Sigmoid colon (tissue), 4 donors: ENCODE results near the gene ANXA2R.
"Not testable (repeated sequence)": the region's sequence is repeated elsewhere in the genome, so short reads cannot be mapped to it uniquely, and the experiment has no call there.

Experiments used
- CTCF ChIP-seq, 4 experiments: fragments of 450-650 bp in 3 of 4; fragments of 200-600 bp in 1 of 4; IDR thresholded peaks; one replicate each; pipeline ENCODE4 v1.5.1; 2016 to 2019; ENCODE audit warnings: antibody characterized with exemption in 4 of 4, mild to moderate bottlenecking in 3 of 4, moderate library complexity in 2 of 4
- EP300 ChIP-seq, 4 donors: sonication (generic); formaldehyde crosslinking; IDR thresholded peaks; one replicate each; pipeline ENCODE4 v1.6.1; 2017; ENCODE audit warnings: antibody characterized with exemption in 4 of 4
- POLR2A ChIP-seq, 2 donors: fragments of 450-650 bp; IDR thresholded peaks; one replicate each; pipeline ENCODE4 v1.6.1; 2016; ENCODE audit warnings: antibody characterized with exemption in 2 of 2, mild to moderate bottlenecking in 2 of 2, moderate library complexity in 2 of 2

DNA sequence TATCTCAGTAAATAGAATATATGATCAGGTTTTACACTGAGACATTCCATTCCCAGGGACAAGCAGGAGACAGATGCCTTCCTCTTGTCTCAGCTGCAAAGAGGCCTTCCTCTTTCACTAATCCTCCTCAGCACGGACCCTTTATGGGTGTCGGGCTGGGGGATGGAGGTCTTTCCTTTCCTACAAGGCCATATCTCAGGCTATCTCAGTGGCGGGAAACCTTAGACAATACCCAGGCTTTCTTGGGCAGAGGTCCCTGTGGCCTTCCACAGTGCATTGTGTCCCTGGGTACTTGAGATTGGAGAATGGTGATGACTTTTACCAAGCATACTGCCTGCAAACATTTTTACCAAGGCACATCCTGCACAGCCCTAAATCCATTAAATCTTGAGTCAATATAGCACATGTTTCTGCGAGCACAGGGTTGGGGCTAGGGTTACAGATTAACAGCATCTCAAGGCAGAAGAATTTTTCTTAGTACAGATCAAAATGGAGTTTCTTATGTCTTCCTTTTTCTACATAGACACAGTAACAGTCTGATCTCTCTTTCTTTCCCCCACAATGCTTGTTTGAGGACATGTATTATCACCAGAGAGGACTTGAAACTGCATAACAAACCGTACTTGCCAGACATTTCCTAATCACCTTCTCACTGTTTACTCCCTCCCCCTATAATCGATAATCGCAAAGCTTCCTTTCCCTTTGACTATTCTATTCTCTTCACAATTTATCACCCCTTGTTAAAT lies 37.5 kb upstream of the ANXA2R start:
- TF ChIP-seq CTCF, POLR2A, EP300 (IDR thresholded peaks at IDR 0.05): not testable (repeated sequence)
